HG02678 (cell line): ENCODE results near the gene TNNT2.

Experiments
- ATAC-seq: cut with Tn5 transposase; IDR thresholded peaks from one replicate; pipeline ENCODE4 v1.9.1; 2021; ENCODE audit warnings: mild to moderate bottlenecking, moderate library complexity; ENCODE audit not compliant: unreplicated experiment

Gene TNNT2

GRCh38 chr1:201358596-201358995, 18.9 kb downstream of the TNNT2 start:
- ATAC-seq = no peak

- no peak for ATAC-seq
These were observed 19.7 kb downstream of the TNNT2 start for GRCh38 chr1:201357636-201358348.

GRCh38 chr1:201357211-201357610, 20.3 kb downstream of the TNNT2 start:
- no peak for ATAC-seq

GRCh38 chr1:201356701-201357100, 20.8 kb downstream of the TNNT2 start:
- no peak for ATAC-seq

- ATAC-seq = no peak
These were observed 21.2 kb downstream of the TNNT2 start for GRCh38 chr1:201356236-201356635.

GRCh38 chr1:201355471-201355870, 22.0 kb downstream of the TNNT2 start:
- no peak for ATAC-seq

GRCh38 chr1:201354901-201355295, 22.6 kb downstream of the TNNT2 start:
- no peak for ATAC-seq

- ATAC-seq = no peak
These were observed 23.2 kb downstream of the TNNT2 start for GRCh38 chr1:201354151-201354900.

GRCh38 chr1:201353186-201353940, 24.1 kb downstream of the TNNT2 start:
- no peak for ATAC-seq

GRCh38 chr1:201351617-201352016, 25.9 kb downstream of the TNNT2 start:
- no peak for ATAC-seq

GRCh38 chr1:201350884-201351283, 26.6 kb downstream of the TNNT2 start:
- ATAC-seq = no peak

GRCh38 chr1:201350361-201350725, 27.1 kb downstream of the TNNT2 start:
- no peak for ATAC-seq

GRCh38 chr1:201349092-201349491, 28.4 kb downstream of the TNNT2 start:
- no peak for ATAC-seq

GRCh38 chr1:201348211-201348566, 29.3 kb downstream of the TNNT2 start:
- ATAC-seq = no peak

- no peak for ATAC-seq
These were observed 29.8 kb downstream of the TNNT2 start for GRCh38 chr1:201347498-201348210.

GRCh38 chr1:201346987-201347386, 30.5 kb downstream of the TNNT2 start:
- no peak for ATAC-seq

- no peak for ATAC-seq
These were observed 31.0 kb downstream of the TNNT2 start for GRCh38 chr1:201346337-201346939.

GRCh38 chr1:201345081-201345355, 32.5 kb downstream of the TNNT2 start:
- ATAC-seq = no peak

- ATAC-seq = no peak
These were observed 33.0 kb downstream of the TNNT2 start for GRCh38 chr1:201344206-201345080.

GRCh38 chr1:201341377-201341776, 36.1 kb downstream of the TNNT2 start:
- ATAC-seq = no peak
